NT2/D1 (cell line): ENCODE data around the gene HSPG2.
"Not testable (repeated sequence)": the region's sequence is repeated elsewhere in the genome, so short reads cannot be mapped to it uniquely, and the experiment has no call there.

Experiments
- DNase-seq: peaks from one replicate; pipeline ENCODE4 v3.0.0-alpha.2; 2011; ENCODE audit warnings: low read depth, low spot score
- H3K27me3 ChIP-seq: 2 replicates; pipeline ENCODE4 v1.6.0; 2011; ENCODE audit warnings: mild to moderate bottlenecking; ENCODE audit not compliant: insufficient read length, insufficient read depth
- H3K36me3 ChIP-seq: 2 replicates; pipeline ENCODE4 v1.6.1; 2011; ENCODE audit warnings: mild to moderate bottlenecking, low read length, mixed read lengths; ENCODE audit not compliant: insufficient read depth, insufficient read length
- H3K4me1 ChIP-seq: 2 replicates; pipeline ENCODE4 v1.5.1; 2011; ENCODE audit not compliant: insufficient read depth, insufficient read length
- H3K4me3 ChIP-seq: 2 replicates; pipeline ENCODE4 v1.5.1; 2011; ENCODE audit warnings: low read depth; ENCODE audit not compliant: insufficient read length
- H3K9ac ChIP-seq: 2 replicates; pipeline ENCODE4 v1.6.0; 2011; ENCODE audit warnings: low read depth; ENCODE audit not compliant: insufficient read length
- H3K9me3 ChIP-seq: 2 replicates; pipeline ENCODE4 v1.5.1; 2011; ENCODE audit warnings: mild to moderate bottlenecking, low read length; ENCODE audit not compliant: insufficient read depth
- SUZ12 ChIP-seq: IDR thresholded peaks from 2 replicates; pipeline ENCODE4 v1.6.1; 2011; ENCODE audit not compliant: insufficient read length, insufficient read depth; ENCODE audit errors: extremely low read depth
- YY1 ChIP-seq: IDR thresholded peaks from 2 replicates; pipeline ENCODE4 v1.6.1; 2011; ENCODE audit not compliant: insufficient read length, insufficient read depth
- ZNF274 ChIP-seq: IDR thresholded peaks from 2 replicates; pipeline ENCODE4 v1.6.1; 2011; ENCODE audit warnings: mild to moderate bottlenecking, low read depth, low read length

HSPG2 gene

GRCh38 chr1:21828506-21829210 is 108.5 kb downstream of the HSPG2 start:
- no peak for DNase-seq

GRCh38 chr1:21828075-21828474 is 109.0 kb downstream of the HSPG2 start:
- no peak for TF ChIP-seq ZNF274
- TF ChIP-seq SUZ12: no peak
- no peak for TF ChIP-seq YY1
- Histone ChIP-seq H3K9me3 (no peaks in the 10 kb centered on the region), H3K36me3 (peaks cover 83% of the 10 kb centered on the region), H3K4me3 (no peak overlapping the region), H3K4me1 (peaks cover 2% of the 10 kb centered on the region), H3K27me3 (no peaks in the 10 kb centered on the region), H3K9ac (no peak overlapping the region)
- no peak for DNase-seq

More at GRCh38 chr1:21828506-21829210, 108.5 kb downstream of the HSPG2 start:
- TF ChIP-seq ZNF274 (no peak), YY1 (no peak)
- peaks cover 2% of the 10 kb centered on the region for H3K4me1 ChIP-seq
- no peak overlapping the region for H3K9ac ChIP-seq
- H3K27me3 ChIP-seq: no peaks in the 10 kb centered on the region
- peaks cover 83% of the 10 kb centered on the region for H3K36me3 ChIP-seq
- peaks cover 2% of the 10 kb centered on the region; the same call in 1 of the 2 replicates for H3K9me3 ChIP-seq
- no peak overlapping the region for H3K4me3 ChIP-seq

GRCh38 chr1:21827141-21827679 is 109.9 kb downstream of the HSPG2 start:
- Histone ChIP-seq H3K36me3 (peaks cover 78% of the 10 kb centered on the region), H3K27me3 (no peaks in the 10 kb centered on the region), H3K9ac (no peak overlapping the region), H3K4me3 (no peak overlapping the region), H3K9me3 (no peaks in the 10 kb centered on the region), H3K4me1 (peaks cover 3% of the 10 kb centered on the region)
- DNase-seq: no peak
- TF ChIP-seq YY1 (no peak), ZNF274 (no peak), SUZ12 (no peak)

GRCh38 chr1:21826694-21827093 is 110.4 kb downstream of the HSPG2 start:
- H3K9ac ChIP-seq, H3K9me3 ChIP-seq, H3K4me1 ChIP-seq, H3K27me3 ChIP-seq, DNase-seq, H3K4me3 ChIP-seq: not testable (repeated sequence)
- peaks cover 79% of the 10 kb centered on the region for H3K36me3 ChIP-seq

- Histone ChIP-seq H3K27me3 (no peaks in the 10 kb centered on the region), H3K4me1 (peaks cover 2% of the 10 kb centered on the region), H3K9ac (no peak overlapping the region), H3K9me3 (no peaks in the 10 kb centered on the region), H3K36me3 (peaks cover 77% of the 10 kb centered on the region), H3K4me3 (no peak overlapping the region)
- TF ChIP-seq YY1: no peak
- no peak for TF ChIP-seq SUZ12
- TF ChIP-seq ZNF274: no peak
- DNase-seq: no peak
Observed at GRCh38 chr1:21825393-21825792, 111.7 kb downstream of the HSPG2 start.

- Histone ChIP-seq H3K27me3 (no peaks in the 10 kb centered on the region), H3K9ac (no peak overlapping the region), H3K36me3 (peaks cover 73% of the 10 kb centered on the region), H3K9me3 (no peaks in the 10 kb centered on the region), H3K4me1 (peaks cover 2% of the 10 kb centered on the region), H3K4me3 (no peak overlapping the region)
- no peak for TF ChIP-seq YY1
- TF ChIP-seq SUZ12: no peak
- TF ChIP-seq ZNF274: no peak
- DNase-seq: no peak
Observed at GRCh38 chr1:21824926-21825325, 112.2 kb downstream of the HSPG2 start.

- no peak for DNase-seq
- TF ChIP-seq ZNF274 (no peak), SUZ12 (no peak), YY1 (no peak)
- no peaks in the 10 kb centered on the region for H3K9me3 ChIP-seq
- no peak overlapping the region for H3K9ac ChIP-seq
- peaks cover 2% of the 10 kb centered on the region for H3K4me1 ChIP-seq
- no peaks in the 10 kb centered on the region for H3K27me3 ChIP-seq
- no peak overlapping the region for H3K4me3 ChIP-seq
- peaks cover 66% of the 10 kb centered on the region for H3K36me3 ChIP-seq
Observed at GRCh38 chr1:21823980-21824702, 113.0 kb downstream of the HSPG2 start.
